Fibroblast of pulmonary artery (primary cell): ENCODE measurements around the gene ICA1.

Source experiments
- DNase-seq: peaks from one replicate; pipeline ENCODE4 v3.0.0-alpha.2; 2010; ENCODE audit warnings: low read depth
- H3K4me3 ChIP-seq: replicated peaks from 2 replicates; pipeline ENCODE4 v1.5.1; 2011; ENCODE audit warnings: low read depth, mild to moderate bottlenecking, control low read depth, low read length, moderate library complexity
- TF ChIP-seq, protein P1 (sequence below): IDR thresholded peaks from 2 replicates; pipeline ENCODE4 v1.5.1; 2011; ENCODE audit warnings: mild to moderate bottlenecking, control low read depth, low read length, inconsistent platforms; ENCODE audit errors: missing control alignments

Gene ICA1

DNA sequence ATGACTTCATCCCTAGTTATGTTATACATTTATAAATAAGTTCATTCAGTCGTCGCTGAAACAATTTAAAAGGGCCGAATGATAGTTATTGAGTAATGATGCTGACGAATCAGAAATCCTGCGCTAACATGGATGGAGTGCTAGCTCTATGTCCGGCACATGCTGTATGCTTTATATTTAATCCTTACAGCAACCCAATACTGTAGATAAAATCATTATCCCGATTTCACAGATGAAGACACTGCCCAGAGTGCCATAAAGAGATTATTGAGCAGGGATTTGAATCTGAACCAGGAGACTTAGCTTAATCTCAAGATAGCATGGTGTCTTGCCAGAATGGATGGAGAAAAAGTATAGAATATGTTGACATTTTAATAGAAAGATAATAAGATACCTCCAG lies 1.1 kb upstream of the ICA1 start:
- no peak for DNase-seq
- no peak overlapping the region for H3K4me3 ChIP-seq
- TF ChIP-seq, protein P1, sequence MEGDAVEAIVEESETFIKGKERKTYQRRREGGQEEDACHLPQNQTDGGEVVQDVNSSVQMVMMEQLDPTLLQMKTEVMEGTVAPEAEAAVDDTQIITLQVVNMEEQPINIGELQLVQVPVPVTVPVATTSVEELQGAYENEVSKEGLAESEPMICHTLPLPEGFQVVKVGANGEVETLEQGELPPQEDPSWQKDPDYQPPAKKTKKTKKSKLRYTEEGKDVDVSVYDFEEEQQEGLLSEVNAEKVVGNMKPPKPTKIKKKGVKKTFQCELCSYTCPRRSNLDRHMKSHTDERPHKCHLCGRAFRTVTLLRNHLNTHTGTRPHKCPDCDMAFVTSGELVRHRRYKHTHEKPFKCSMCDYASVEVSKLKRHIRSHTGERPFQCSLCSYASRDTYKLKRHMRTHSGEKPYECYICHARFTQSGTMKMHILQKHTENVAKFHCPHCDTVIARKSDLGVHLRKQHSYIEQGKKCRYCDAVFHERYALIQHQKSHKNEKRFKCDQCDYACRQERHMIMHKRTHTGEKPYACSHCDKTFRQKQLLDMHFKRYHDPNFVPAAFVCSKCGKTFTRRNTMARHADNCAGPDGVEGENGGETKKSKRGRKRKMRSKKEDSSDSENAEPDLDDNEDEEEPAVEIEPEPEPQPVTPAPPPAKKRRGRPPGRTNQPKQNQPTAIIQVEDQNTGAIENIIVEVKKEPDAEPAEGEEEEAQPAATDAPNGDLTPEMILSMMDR = no peak

DNA sequence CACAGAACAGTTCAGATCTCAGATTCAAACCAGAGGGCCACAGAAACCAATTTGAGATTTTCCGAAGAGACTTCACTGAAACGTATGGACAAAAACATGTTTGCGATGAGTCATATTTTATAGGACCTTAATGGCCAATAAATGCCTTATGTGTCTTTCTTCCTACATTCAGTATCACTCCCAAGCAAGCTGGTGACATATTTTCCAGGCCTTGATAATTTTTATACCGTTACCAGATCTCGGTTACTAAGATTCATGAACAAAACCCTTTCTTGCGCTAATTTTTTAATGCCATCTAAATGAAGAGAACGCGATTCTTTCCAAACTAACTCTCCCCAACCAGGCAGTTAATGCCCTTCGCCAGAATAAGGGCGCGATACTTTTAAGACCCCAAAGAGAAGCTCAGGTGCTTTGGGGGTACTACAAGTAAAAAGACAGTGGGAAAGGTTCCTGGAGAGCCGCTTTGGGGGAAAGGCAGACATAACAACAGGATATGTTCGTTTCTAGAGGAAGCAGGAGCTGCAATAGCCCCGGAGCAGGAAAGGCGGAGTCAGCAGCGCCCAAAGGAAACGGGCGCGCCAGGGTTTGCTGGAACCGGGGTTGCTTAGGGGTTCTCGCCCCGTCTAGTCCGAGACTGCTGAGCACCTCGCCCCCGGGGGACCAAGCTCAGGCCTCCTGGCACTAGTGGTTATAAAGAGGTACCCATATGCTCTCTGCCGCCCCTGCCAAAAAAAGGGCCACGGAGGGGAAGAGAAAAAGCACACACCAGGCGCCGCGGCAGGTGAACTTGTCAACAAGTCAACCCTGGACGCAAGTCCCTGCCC lies 884 bp downstream of the ICA1 start:
- DNase-seq = no peak
- peak overlapping the region; percentile 34 for H3K4me3 ChIP-seq
- TF ChIP-seq, protein P1 = no peak

DNA sequence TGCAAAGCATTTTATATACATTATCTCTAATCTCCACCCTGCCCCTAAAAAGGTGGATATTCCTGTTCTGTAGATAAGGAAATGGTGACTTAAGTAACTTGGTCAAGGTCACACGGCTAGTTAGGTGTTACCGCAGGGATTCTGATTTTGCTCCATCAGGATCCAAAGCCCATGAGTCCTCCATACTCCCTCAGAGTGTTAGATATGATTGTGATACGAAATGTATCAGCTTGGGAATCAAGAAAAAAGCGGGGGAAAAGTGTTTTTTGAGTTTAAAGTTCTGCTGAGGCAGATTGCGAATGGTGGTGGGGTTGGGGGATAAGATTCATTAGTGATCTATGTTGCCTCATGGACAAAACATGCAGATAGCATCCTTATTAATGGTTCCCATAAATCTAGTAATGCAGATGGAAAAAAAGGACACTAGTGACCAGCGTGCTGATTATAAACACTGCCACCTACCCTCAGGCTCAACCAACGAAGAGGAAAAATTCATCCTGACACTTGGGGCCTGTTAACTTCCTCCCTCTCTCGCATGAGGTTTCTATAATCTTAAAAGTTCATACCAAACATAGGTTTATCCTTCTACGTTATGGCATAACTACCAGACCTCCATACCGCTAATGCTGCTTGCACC lies 2.3 kb downstream of the ICA1 start:
- DNase-seq = no peak
- H3K4me3 ChIP-seq = no peak overlapping the region
- TF ChIP-seq, protein P1 = no peak

DNA sequence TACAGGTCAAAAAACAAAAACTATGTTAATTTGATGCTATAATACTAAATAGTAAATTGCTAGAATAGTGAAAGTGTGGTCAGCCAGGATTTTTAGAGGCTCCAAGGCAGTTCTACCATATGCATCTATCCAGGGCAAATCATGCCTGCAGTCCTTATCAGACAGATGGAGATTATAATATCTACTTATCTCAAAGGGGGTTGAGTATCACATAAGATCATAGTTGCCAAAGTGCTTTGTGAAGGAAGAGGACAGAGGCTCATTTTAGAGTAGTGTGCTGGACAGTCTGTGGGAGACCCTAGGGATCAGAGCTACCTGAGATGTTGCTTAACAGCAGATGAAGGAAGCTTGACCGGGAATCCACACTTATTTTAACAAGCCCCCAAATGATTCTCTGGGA lies 3.2 kb downstream of the ICA1 start:
- H3K4me3 ChIP-seq = no peak overlapping the region
- TF ChIP-seq, protein P1 = no peak
- no peak for DNase-seq

DNA sequence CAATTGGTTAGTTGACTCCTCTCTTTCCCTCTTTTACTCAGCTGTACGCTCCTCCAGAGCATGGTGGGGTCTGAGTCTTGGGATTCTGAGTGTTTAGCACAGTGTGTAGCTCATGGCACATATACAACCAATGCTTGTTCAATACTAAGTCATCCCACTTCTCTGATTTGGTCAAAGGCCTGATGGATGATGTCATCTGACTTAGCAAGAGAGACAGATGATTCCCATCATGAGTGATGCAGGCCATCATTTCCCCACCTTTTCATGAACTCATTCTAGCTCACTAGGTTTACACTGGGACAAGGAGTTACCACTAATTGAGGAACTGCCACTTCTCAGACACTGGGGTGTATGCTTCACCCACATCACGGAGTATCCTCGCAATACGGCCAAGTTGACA lies 3.8 kb downstream of the ICA1 start:
- no peak for DNase-seq
- no peak overlapping the region for H3K4me3 ChIP-seq
- TF ChIP-seq, protein P1 = no peak

DNA sequence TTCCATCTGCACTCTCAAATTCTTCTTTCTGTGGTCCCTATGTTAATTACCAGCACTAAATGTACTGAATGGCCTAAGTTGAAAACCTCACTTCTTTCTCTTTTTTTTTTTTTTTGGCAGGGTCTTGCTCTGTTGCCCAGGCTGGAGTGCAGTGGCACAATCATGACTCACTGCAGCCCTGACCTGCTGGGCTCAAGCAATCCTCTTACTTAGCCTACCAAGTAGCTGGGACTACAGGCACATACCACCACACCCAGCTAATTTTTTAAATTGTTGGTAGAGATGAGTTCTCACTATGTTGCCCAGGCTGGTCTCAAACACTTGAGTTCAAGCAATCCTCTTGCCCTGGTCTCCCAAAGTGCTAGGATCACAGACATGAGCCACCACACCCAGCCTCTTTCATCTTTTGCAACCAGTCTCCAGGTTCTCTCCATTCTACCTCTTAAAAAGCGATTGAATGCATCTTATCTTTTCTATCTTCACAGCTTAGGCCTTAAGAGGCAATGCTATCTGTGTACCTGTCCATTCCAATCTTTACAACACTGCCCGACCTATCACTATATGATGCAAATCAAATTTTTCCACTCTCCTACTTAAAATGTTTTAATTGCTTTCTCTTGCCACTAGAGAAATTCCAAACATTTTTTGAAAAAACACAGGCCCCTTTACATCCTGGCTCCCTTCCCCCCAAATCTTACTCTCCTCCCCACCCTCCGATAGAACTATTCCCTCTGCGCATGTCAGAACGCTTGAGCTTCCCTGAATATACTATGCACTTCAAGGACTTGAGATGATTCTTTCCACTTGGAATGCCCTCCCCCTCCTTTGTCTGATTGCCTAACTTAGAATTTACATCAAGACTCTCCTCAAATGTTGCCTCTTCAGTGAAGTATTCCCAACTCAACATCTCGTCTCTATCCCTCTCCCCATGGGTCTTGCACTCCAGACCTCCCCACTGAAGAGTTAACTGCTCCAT lies 6.0 kb downstream of the ICA1 start:
- DNase-seq = no peak
- H3K4me3 ChIP-seq = no peak overlapping the region
- TF ChIP-seq, protein P1 = no peak
